ENCODE data around the gene TCEANC.

TCEANC gene

GRCh38 chrX:13697455-13697854 is 44.5 kb downstream of the TCEANC start:
- no peak overlapping the region for H3K4me3 ChIP-seq (replicated peaks; ENCODE audit: low read depth, low read length)
- DNase-seq (ENCODE audit: low read depth), result no peak
- no peak for TF ChIP-seq CTCF (IDR thresholded peaks at IDR 0.05; ENCODE audit: low read length, missing control alignments)

GRCh38 chrX:13697976-13698375 is 45.0 kb downstream of the TCEANC start:
- no peak for TF ChIP-seq CTCF (IDR thresholded peaks at IDR 0.05; ENCODE audit: low read length, missing control alignments)
- no peak for DNase-seq (ENCODE audit: low read depth)
- H3K4me3 ChIP-seq (replicated peaks; ENCODE audit: low read depth, low read length), result no peak overlapping the region

GRCh38 chrX:13698432-13698831 is 45.5 kb downstream of the TCEANC start:
- no peak overlapping the region for H3K4me3 ChIP-seq (replicated peaks; ENCODE audit: low read depth, low read length)
- no peak for DNase-seq (ENCODE audit: low read depth)
- TF ChIP-seq CTCF (IDR thresholded peaks at IDR 0.05; ENCODE audit: low read length, missing control alignments), result no peak

- DNase-seq (ENCODE audit: low read depth), result no peak
- no peak for TF ChIP-seq CTCF (IDR thresholded peaks at IDR 0.05; ENCODE audit: low read length, missing control alignments)
- H3K4me3 ChIP-seq (replicated peaks; ENCODE audit: low read depth, low read length), result no peak overlapping the region
These were observed 46.4 kb downstream of the TCEANC start for GRCh38 chrX:13699183-13699826.

- no peak for TF ChIP-seq CTCF (IDR thresholded peaks at IDR 0.05; ENCODE audit: low read length, missing control alignments)
- DNase-seq (ENCODE audit: low read depth), result no peak
- H3K4me3 ChIP-seq (replicated peaks; ENCODE audit: low read depth, low read length), result no peak overlapping the region
These were observed 47.4 kb downstream of the TCEANC start for GRCh38 chrX:13700380-13700779.

GRCh38 chrX:13702111-13702789 is 49.3 kb downstream of the TCEANC start:
- H3K4me3 ChIP-seq (replicated peaks; ENCODE audit: low read depth, low read length), result no peak overlapping the region
- no peak for DNase-seq (ENCODE audit: low read depth)
- no peak for TF ChIP-seq CTCF (IDR thresholded peaks at IDR 0.05; ENCODE audit: low read length, missing control alignments)

DNA sequence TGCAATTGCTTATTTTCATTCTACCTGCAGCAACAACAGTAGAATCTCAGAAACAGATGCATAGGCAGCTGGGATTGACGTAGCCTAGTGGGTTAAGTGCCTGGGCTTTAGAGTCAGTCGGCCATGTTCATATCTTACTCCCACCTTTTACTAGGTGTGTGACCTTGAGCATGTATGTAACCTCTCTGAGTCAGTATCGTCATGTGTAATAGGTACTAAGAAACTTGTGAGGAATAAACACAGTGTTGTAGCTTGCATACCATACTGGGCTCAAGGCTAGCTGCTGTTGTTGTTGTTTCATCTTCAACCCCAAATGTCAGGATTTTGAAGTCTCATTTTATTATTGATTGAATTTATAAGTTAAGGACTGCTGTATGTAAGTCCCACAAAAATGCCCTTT is 50.2 kb downstream of the TCEANC start:
- H3K4me3 ChIP-seq (replicated peaks; ENCODE audit: low read depth, low read length), result no peak overlapping the region
- no peak for DNase-seq (ENCODE audit: low read depth)
- TF ChIP-seq CTCF (IDR thresholded peaks at IDR 0.05; ENCODE audit: low read length, missing control alignments), result no peak

All from fibroblast of pulmonary artery (primary cell).